ENCODE results near the gene MAP3K3.

MAP3K3 gene

GRCh38 chr17:63659850-63660249 is 37.6 kb downstream of the MAP3K3 start:
- TF ChIP-seq CTCF (conservative IDR thresholded peaks at IDR 0.05; ENCODE audit: low read length), result no peak
- no peak overlapping the region for H3K4me3 ChIP-seq (ENCODE audit: low read length)
- DNase-seq (ENCODE audit: low read depth), result no peak

- H3K4me3 ChIP-seq (ENCODE audit: low read length), result no peak overlapping the region
- no peak for DNase-seq (ENCODE audit: low read depth)
- TF ChIP-seq CTCF (conservative IDR thresholded peaks at IDR 0.05; ENCODE audit: low read length), result no peak
These were observed 43.5 kb downstream of the MAP3K3 start for GRCh38 chr17:63665527-63666214.

- no peak overlapping the region for H3K4me3 ChIP-seq (ENCODE audit: low read length)
- no peak for TF ChIP-seq CTCF (conservative IDR thresholded peaks at IDR 0.05; ENCODE audit: low read length)
- DNase-seq (ENCODE audit: low read depth), result no peak
These were observed 50.6 kb downstream of the MAP3K3 start for GRCh38 chr17:63672856-63673255.

GRCh38 chr17:63675231-63675606 is 53.0 kb downstream of the MAP3K3 start:
- no peak for TF ChIP-seq CTCF (conservative IDR thresholded peaks at IDR 0.05; ENCODE audit: low read length)
- H3K4me3 ChIP-seq (ENCODE audit: low read length), result no peak overlapping the region
- no peak for DNase-seq (ENCODE audit: low read depth)

- DNase-seq (ENCODE audit: low read depth), result peak; percentile 82
These were observed 53.7 kb downstream of the MAP3K3 start for GRCh38 chr17:63675607-63676546.

GRCh38 chr17:63676584-63676983 is 54.4 kb downstream of the MAP3K3 start:
- DNase-seq (ENCODE audit: low read depth), result no peak
- H3K4me3 ChIP-seq (ENCODE audit: low read length), result no peak overlapping the region
- TF ChIP-seq CTCF (conservative IDR thresholded peaks at IDR 0.05; ENCODE audit: low read length), result no peak

More at GRCh38 chr17:63675607-63676546, 53.7 kb downstream of the MAP3K3 start:
- no peak for TF ChIP-seq CTCF (conservative IDR thresholded peaks at IDR 0.05; ENCODE audit: low read length)
- no peak overlapping the region for H3K4me3 ChIP-seq (ENCODE audit: low read length)
